ENCODE results near the gene HMCES. TPM values are rescaled to one million over a fixed set of nuclear protein-coding genes. Genes with fewer than 3 reads are reported as not detected.

Gene HMCES
- polyA plus RNA-seq, 1 experiment: 27.2 TPM

- no peak for DNase-seq (ENCODE audit: low read depth)
- TF ChIP-seq CTCF (IDR thresholded peaks at IDR 0.05; ENCODE audit: insufficient read depth, low read depth, low read length): no peak
- ChIA-PET CTCF (interaction anchor here (1.1 to 6.4 kb wide), 7 partner anchors 9 to 282 kb away, joined by 3 to 91 read pairs (median 16); no protein-coding TSS in a partner anchor), POLR2A (no interaction called here)
- Histone ChIP-seq H3K36me3 (ENCODE audit: control insufficient read depth, insufficient read depth, low read length) (peaks cover 9% of the 10 kb centered on the region), H3K27me3 (ENCODE audit: control insufficient read depth, insufficient read depth, low read length) (no peaks in the 10 kb centered on the region), H3K4me3 (ENCODE audit: low read depth, low read length) (peak overlapping the region; percentile 79)
Measured at GRCh38 chr3:129248286-129248979, 30.2 kb upstream of the HMCES start.

- peaks cover 12% of the 10 kb centered on the region for H3K36me3 ChIP-seq (ENCODE audit: control insufficient read depth, insufficient read depth, low read length)
- no peak for TF ChIP-seq CTCF (IDR thresholded peaks at IDR 0.05; ENCODE audit: insufficient read depth, low read depth, low read length)
- CTCF ChIA-PET: interaction anchor here (0.6 to 1.8 kb wide), 8 partner anchors 10 to 283 kb away, joined by 3 to 16 read pairs (median 4); a partner anchor contains a TSS
- peak; percentile 52 for DNase-seq (ENCODE audit: low read depth)
- peak within 1 kb of the TSS; percentile 79 for H3K4me3 ChIP-seq (ENCODE audit: low read depth, low read length)
- POLR2A ChIA-PET: interaction anchor here (0.5 to 1.0 kb wide), 6 partner anchors 11 to 402 kb away, joined by 3 to 10 read pairs (median 3); no protein-coding TSS in a partner anchor
- no peaks in the 10 kb centered on the region for H3K27me3 ChIP-seq (ENCODE audit: control insufficient read depth, insufficient read depth, low read length)
Measured at GRCh38 chr3:129249284-129250065, 29.2 kb upstream of the HMCES start, which contains the start of gene COPG1. Gene COPG1 (plus strand): TSS chr3:129249606. CDS start chr3:129249710, 104 bp downstream.

- ChIA-PET POLR2A (interaction anchor here (0.6 to 1.3 kb wide), 2 partner anchors 63 to 129 kb away, joined by 3 to 4 read pairs; a partner anchor contains a TSS), CTCF (interaction anchor here (0.9 to 1.1 kb wide), 2 partner anchors 57 to 63 kb away, joined by 3 read pairs; a partner anchor contains a TSS)
- Histone ChIP-seq H3K36me3 (ENCODE audit: control insufficient read depth, insufficient read depth, low read length) (peaks cover 39% of the 10 kb centered on the region), H3K27me3 (ENCODE audit: control insufficient read depth, insufficient read depth, low read length) (no peaks in the 10 kb centered on the region), H3K4me3 (ENCODE audit: low read depth, low read length) (no peak overlapping the region)
- DNase-seq (ENCODE audit: low read depth): no peak
- no peak for TF ChIP-seq CTCF (IDR thresholded peaks at IDR 0.05; ENCODE audit: insufficient read depth, low read depth, low read length)
Measured at GRCh38 chr3:129252748-129253147, 25.9 kb upstream of the HMCES start.

- H3K4me3 ChIP-seq (ENCODE audit: low read depth, low read length): no peak overlapping the region
- TF ChIP-seq CTCF (IDR thresholded peaks at IDR 0.05; ENCODE audit: insufficient read depth, low read depth, low read length): no peak
- ChIA-PET CTCF (interaction anchor here (1.4 kb wide), 1 partner anchor 62 kb away, joined by 3 read pairs; a partner anchor contains a TSS), POLR2A (interaction anchor here (0.7 kb wide), 1 partner anchor 637 kb away, joined by 4 read pairs; no protein-coding TSS in a partner anchor)
- DNase-seq (ENCODE audit: low read depth): no peak
- H3K27me3 ChIP-seq (ENCODE audit: control insufficient read depth, insufficient read depth, low read length): no peaks in the 10 kb centered on the region
- H3K36me3 ChIP-seq (ENCODE audit: control insufficient read depth, insufficient read depth, low read length): peaks cover 50% of the 10 kb centered on the region
Measured at GRCh38 chr3:129254536-129255230, 24.0 kb upstream of the HMCES start.

Measured in BJ (cell line).